GM21515 (cell line): Measurements from ENCODE around the gene KCTD7.
"Not testable (repeated sequence)": the region's sequence is repeated elsewhere in the genome, so short reads cannot be mapped to it uniquely, and the experiment has no call there.

Experiments
- ATAC-seq: cut with Tn5 transposase; IDR thresholded peaks from one replicate; pipeline ENCODE4 v1.9.1; 2021; ENCODE audit not compliant: unreplicated experiment

The KCTD7 gene

GRCh38 chr7:66651026-66651425 is 22.3 kb downstream of the KCTD7 start:
- ATAC-seq = not testable (repeated sequence)

GRCh38 chr7:66653719-66654274 is 25.1 kb downstream of the KCTD7 start:
- ATAC-seq = not testable (repeated sequence)

GRCh38 chr7:66654275-66655112 is 25.8 kb downstream of the KCTD7 start:
- ATAC-seq = peak; percentile 92

- peak; percentile 20 for ATAC-seq
Measured at GRCh38 chr7:66655113-66655806, 26.6 kb downstream of the KCTD7 start.

- ATAC-seq = not testable (repeated sequence)
Measured at GRCh38 chr7:66655826-66656485, 27.3 kb downstream of the KCTD7 start.

- no peak for ATAC-seq
Measured at GRCh38 chr7:66657798-66658197, 29.1 kb downstream of the KCTD7 start.

GRCh38 chr7:66662646-66663264 is 34.1 kb downstream of the KCTD7 start:
- ATAC-seq = no peak

- no peak for ATAC-seq
Measured at GRCh38 chr7:66664590-66665293, 36.1 kb downstream of the KCTD7 start.

- ATAC-seq = no peak
Measured at GRCh38 chr7:66666313-66666952, 37.8 kb downstream of the KCTD7 start.

- no peak for ATAC-seq
Measured at GRCh38 chr7:66667023-66667728, 38.5 kb downstream of the KCTD7 start.

GRCh38 chr7:66668112-66668511 is 39.4 kb downstream of the KCTD7 start:
- no peak for ATAC-seq

GRCh38 chr7:66668677-66669076 is 40.0 kb downstream of the KCTD7 start:
- ATAC-seq = no peak

GRCh38 chr7:66669088-66669487 is 40.4 kb downstream of the KCTD7 start:
- no peak for ATAC-seq

- ATAC-seq = no peak
Measured at GRCh38 chr7:66669496-66669895, 40.8 kb downstream of the KCTD7 start.

- ATAC-seq = no peak
Measured at GRCh38 chr7:66671034-66671433, 42.4 kb downstream of the KCTD7 start.

GRCh38 chr7:66671486-66671885 is 42.8 kb downstream of the KCTD7 start:
- ATAC-seq = not testable (repeated sequence)

GRCh38 chr7:66672432-66673123 is 43.9 kb downstream of the KCTD7 start:
- not testable (repeated sequence) for ATAC-seq

GRCh38 chr7:66673124-66673640 is 44.5 kb downstream of the KCTD7 start:
- not testable (repeated sequence) for ATAC-seq
